ENCODE results near the gene CLCN1. TPM values are rescaled to one million over a fixed set of nuclear protein-coding genes. Genes with fewer than 3 reads are reported as not detected.

CLCN1 gene
- total RNA-seq, 1 experiment from 2014 or later = 0.13 TPM

DNA sequence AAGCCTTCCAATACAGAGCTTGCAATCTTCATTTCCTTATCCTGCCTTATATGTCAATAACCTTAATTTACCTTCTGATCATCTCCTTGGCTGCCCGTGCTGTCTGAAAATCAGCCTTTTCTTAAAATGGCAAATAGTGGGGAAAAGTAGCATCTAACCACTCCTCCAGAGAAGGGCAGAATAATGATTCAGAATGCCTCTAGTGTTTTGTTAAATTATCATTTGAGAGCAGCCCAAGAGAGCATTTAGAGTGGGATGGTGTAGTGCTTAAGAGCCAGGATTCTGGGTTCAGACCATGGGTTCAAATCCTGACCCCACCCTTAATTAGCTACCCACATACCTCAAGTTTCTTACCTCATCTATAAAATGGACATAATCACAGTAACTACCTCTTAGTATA lies 35.8 kb upstream of the CLCN1 start:
- Histone ChIP-seq H4K20me1 (ENCODE audit: control insufficient read depth, insufficient read depth, insufficient read length) (no peaks in the 10 kb centered on the region), H3K4me2 (ENCODE audit: insufficient read depth, insufficient read length, low read length) (no peak overlapping the region), H3K4me1 (ENCODE audit: insufficient read depth, low read length) (peaks cover 6% of the 10 kb centered on the region; the same call in 1 of the 2 replicates), H3K79me1 (ENCODE audit: insufficient read depth, low read depth, low read length, poor library complexity, severe bottlenecking) (no peaks in the 10 kb centered on the region), H3K9me3 (ENCODE audit: control insufficient read depth, low read depth, low read length) (no peaks in the 10 kb centered on the region), H3K14ac (ENCODE audit: insufficient read depth, low read length) (no peak overlapping the region), H2BK120ac (ENCODE audit: low read depth, low read length, poor library complexity, severe bottlenecking) (no peak overlapping the region), H4K5ac (ENCODE audit: insufficient read length, low read depth, low read length) (no peak overlapping the region), H3K27ac (ENCODE audit: insufficient read length, low read depth, low read length) (no peak overlapping the region), H3K4ac (ENCODE audit: low read depth, low read length) (no peak overlapping the region), H4K8ac (replicated peaks; ENCODE audit: insufficient read length, low read depth, low read length) (no peak overlapping the region), H2BK15ac (ENCODE audit: low read depth, low read length) (no peak overlapping the region), H2BK5ac (ENCODE audit: insufficient read length, low read length) (no peak overlapping the region), H4K91ac (ENCODE audit: insufficient read length, low read depth, low read length) (no peak overlapping the region), H2AK5ac (ENCODE audit: insufficient read length, low read length) (no peak overlapping the region), H2BK12ac (ENCODE audit: insufficient read length, low read depth, low read length) (no peak overlapping the region), H3T11ph (ENCODE audit: low read length) (no peak overlapping the region), H3K23ac (ENCODE audit: insufficient read length, low read depth, low read length) (no peak overlapping the region), H3K27me3 (ENCODE audit: insufficient read depth, low read length) (no peaks in the 10 kb centered on the region), H3K9ac (ENCODE audit: extremely low read depth, insufficient read length, low read length) (no peak overlapping the region), H2BK20ac (ENCODE audit: low read depth, low read length, poor library complexity, severe bottlenecking) (no peak overlapping the region), H2AFZ (ENCODE audit: low read length) (no peak overlapping the region), H3K23me2 (ENCODE audit: insufficient read length, low read depth, low read length, poor library complexity, severe bottlenecking) (peaks cover 4% of the 10 kb centered on the region), H3K79me2 (ENCODE audit: insufficient read depth, low read length) (no peaks in the 10 kb centered on the region), H3K56ac (ENCODE audit: insufficient read length, low read depth, low read length) (no peak overlapping the region), H3K18ac (ENCODE audit: insufficient read length, low read depth, low read length) (no peak overlapping the region)
- H3K4me1 Mint-ChIP-seq = peaks cover 24 to 25% of the 10 kb centered on the region in 2 experiments
- H3K4me3 Mint-ChIP-seq = no peak overlapping the region
- no peaks in the 10 kb centered on the region for H3K9me3 Mint-ChIP-seq
- H3K27me3 Mint-ChIP-seq (ENCODE audit: low read depth) = peaks cover 28% of the 10 kb centered on the region
- no peak overlapping the region for H3K27ac Mint-ChIP-seq
- no peak for DNase-seq
- WGBS (ENCODE audit: extremely low coverage, insufficient read length, low lambda C conversion rate) = no CpG with 5 or more reads among the region's 1 CpG
- TF ChIP-seq, protein P1, sequence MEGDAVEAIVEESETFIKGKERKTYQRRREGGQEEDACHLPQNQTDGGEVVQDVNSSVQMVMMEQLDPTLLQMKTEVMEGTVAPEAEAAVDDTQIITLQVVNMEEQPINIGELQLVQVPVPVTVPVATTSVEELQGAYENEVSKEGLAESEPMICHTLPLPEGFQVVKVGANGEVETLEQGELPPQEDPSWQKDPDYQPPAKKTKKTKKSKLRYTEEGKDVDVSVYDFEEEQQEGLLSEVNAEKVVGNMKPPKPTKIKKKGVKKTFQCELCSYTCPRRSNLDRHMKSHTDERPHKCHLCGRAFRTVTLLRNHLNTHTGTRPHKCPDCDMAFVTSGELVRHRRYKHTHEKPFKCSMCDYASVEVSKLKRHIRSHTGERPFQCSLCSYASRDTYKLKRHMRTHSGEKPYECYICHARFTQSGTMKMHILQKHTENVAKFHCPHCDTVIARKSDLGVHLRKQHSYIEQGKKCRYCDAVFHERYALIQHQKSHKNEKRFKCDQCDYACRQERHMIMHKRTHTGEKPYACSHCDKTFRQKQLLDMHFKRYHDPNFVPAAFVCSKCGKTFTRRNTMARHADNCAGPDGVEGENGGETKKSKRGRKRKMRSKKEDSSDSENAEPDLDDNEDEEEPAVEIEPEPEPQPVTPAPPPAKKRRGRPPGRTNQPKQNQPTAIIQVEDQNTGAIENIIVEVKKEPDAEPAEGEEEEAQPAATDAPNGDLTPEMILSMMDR (conservative IDR thresholded peaks at IDR 0.05) = no peak
- no peaks in the 10 kb centered on the region for H3K36me3 Mint-ChIP-seq (ENCODE audit: insufficient read depth in 1 of 3, low read depth in 3 of 3)
